Stimulated activated naive CD4-positive, alpha-beta T cell treated with Interleukin-2 at 50 U/mL for 16 hours (primary cell): ENCODE data around the gene MYO16.
"Not testable (repeated sequence)": the region's sequence is repeated elsewhere in the genome, so short reads cannot be mapped to it uniquely, and the experiment has no call there.

ENCODE experiments used
- DNase-seq: peaks from one replicate; lab custom pipeline; 2025; lab: John Stamatoyannopoulos, UW

The MYO16 gene

GRCh38 chr13:108983273-108983672, 353.9 kb downstream of the MYO16 start:
- DNase-seq, result no peak

- DNase-seq, result no peak
These were observed 355.0 kb downstream of the MYO16 start for GRCh38 chr13:108984251-108984920.

GRCh38 chr13:108985166-108985565, 355.8 kb downstream of the MYO16 start:
- no peak for DNase-seq

GRCh38 chr13:108987517-108987916, 358.1 kb downstream of the MYO16 start:
- no peak for DNase-seq

GRCh38 chr13:108987944-108988343, 358.5 kb downstream of the MYO16 start:
- DNase-seq, result no peak

GRCh38 chr13:108991416-108991815, 362.0 kb downstream of the MYO16 start:
- DNase-seq, result not testable (repeated sequence)

- DNase-seq, result no peak
These were observed 363.9 kb downstream of the MYO16 start for GRCh38 chr13:108993346-108993745.

- no peak for DNase-seq
These were observed 367.0 kb downstream of the MYO16 start for GRCh38 chr13:108996430-108996829.

GRCh38 chr13:109000207-109000606, 370.8 kb downstream of the MYO16 start:
- no peak for DNase-seq

GRCh38 chr13:109002934-109003333, 373.5 kb downstream of the MYO16 start:
- DNase-seq, result no peak

GRCh38 chr13:109007946-109008345, 378.5 kb downstream of the MYO16 start:
- no peak for DNase-seq

GRCh38 chr13:109009756-109010155, 380.3 kb downstream of the MYO16 start:
- DNase-seq, result no peak

GRCh38 chr13:109010912-109011311, 381.5 kb downstream of the MYO16 start:
- DNase-seq, result no peak

GRCh38 chr13:109012115-109012514, 382.7 kb downstream of the MYO16 start:
- DNase-seq, result no peak

- DNase-seq, result no peak
These were observed 392.1 kb downstream of the MYO16 start for GRCh38 chr13:109021558-109021957.

GRCh38 chr13:109024611-109025010, 395.2 kb downstream of the MYO16 start:
- DNase-seq, result no peak

GRCh38 chr13:109026266-109026665, 396.9 kb downstream of the MYO16 start:
- no peak for DNase-seq

- DNase-seq, result no peak
These were observed 399.2 kb downstream of the MYO16 start for GRCh38 chr13:109028624-109029023.

GRCh38 chr13:109033090-109033489, 403.7 kb downstream of the MYO16 start:
- no peak for DNase-seq

- no peak for DNase-seq
These were observed 406.8 kb downstream of the MYO16 start for GRCh38 chr13:109036078-109036780.

GRCh38 chr13:109043636-109044035, 414.2 kb downstream of the MYO16 start:
- no peak for DNase-seq

GRCh38 chr13:109055850-109056249, 426.4 kb downstream of the MYO16 start:
- DNase-seq, result no peak

GRCh38 chr13:109058087-109058486, 428.7 kb downstream of the MYO16 start:
- no peak for DNase-seq

GRCh38 chr13:109072505-109072904, 443.1 kb downstream of the MYO16 start:
- DNase-seq, result no peak
